GM12801 (cell line): ENCODE measurements around the gene GLRA2.

ENCODE experiments used
- CTCF ChIP-seq: IDR thresholded peaks from one replicate; pipeline ENCODE4 v1.5.1; 2011; ENCODE audit warnings: control low read depth; ENCODE audit not compliant: insufficient read length; ENCODE audit errors: extremely low read depth

Gene GLRA2

GRCh38 chrX:14505648-14506047 lies 23.7 kb upstream of the GLRA2 start:
- TF ChIP-seq CTCF: no peak

GRCh38 chrX:14506866-14507265 lies 22.5 kb upstream of the GLRA2 start:
- no peak for TF ChIP-seq CTCF

GRCh38 chrX:14508025-14508690 lies 21.2 kb upstream of the GLRA2 start:
- TF ChIP-seq CTCF: no peak

- no peak for TF ChIP-seq CTCF
Measured at GRCh38 chrX:14509325-14510057, 19.8 kb upstream of the GLRA2 start.

GRCh38 chrX:14528629-14529289 lies 577 bp upstream of the GLRA2 start:
- no peak for TF ChIP-seq CTCF

- no peak for TF ChIP-seq CTCF
Measured at GRCh38 chrX:14533867-14534266, 4.5 kb downstream of the GLRA2 start.

- TF ChIP-seq CTCF: no peak
Measured at GRCh38 chrX:14546190-14546589, 16.9 kb downstream of the GLRA2 start.
